ENCODE data around the gene CNTN5. TPM values are rescaled to one million over a fixed set of nuclear protein-coding genes. Genes with fewer than 3 reads are reported as not detected.

The CNTN5 gene
- total RNA-seq, 1 donor from 2014 or later: 0.17 TPM

GRCh38 chr11:100080821-100081220, 1060.1 kb downstream of the CNTN5 start:
- DNase-seq (ENCODE audit: low spot score): no peak

- no peak for DNase-seq (ENCODE audit: low spot score)
Measured at GRCh38 chr11:100093698-100094097, 1072.9 kb downstream of the CNTN5 start.

GRCh38 chr11:100094121-100094865, 1073.5 kb downstream of the CNTN5 start:
- no peak for DNase-seq (ENCODE audit: low spot score)

- DNase-seq (ENCODE audit: low spot score): no peak
Measured at GRCh38 chr11:100095809-100096208, 1075.1 kb downstream of the CNTN5 start.

- no peak for DNase-seq (ENCODE audit: low spot score)
Measured at GRCh38 chr11:100098560-100098959, 1077.8 kb downstream of the CNTN5 start.

- DNase-seq (ENCODE audit: low spot score): no peak
Measured at GRCh38 chr11:100105255-100105981, 1084.7 kb downstream of the CNTN5 start.

- no peak for DNase-seq (ENCODE audit: low spot score)
Measured at GRCh38 chr11:100105982-100106358, 1085.2 kb downstream of the CNTN5 start.

GRCh38 chr11:100119176-100119575, 1098.4 kb downstream of the CNTN5 start:
- no peak for DNase-seq (ENCODE audit: low spot score)

- DNase-seq (ENCODE audit: low spot score): no peak
Measured at GRCh38 chr11:100133114-100133513, 1112.4 kb downstream of the CNTN5 start.

- DNase-seq (ENCODE audit: low spot score): no peak
Measured at GRCh38 chr11:100141201-100141600, 1120.5 kb downstream of the CNTN5 start.

GRCh38 chr11:100151944-100152343, 1131.2 kb downstream of the CNTN5 start:
- DNase-seq (ENCODE audit: low spot score): no peak

- DNase-seq (ENCODE audit: low spot score): no peak
Measured at GRCh38 chr11:100152766-100153165, 1132.0 kb downstream of the CNTN5 start.

- DNase-seq (ENCODE audit: low spot score): no peak
Measured at GRCh38 chr11:100163471-100163870, 1142.7 kb downstream of the CNTN5 start.

GRCh38 chr11:100174881-100175280, 1154.1 kb downstream of the CNTN5 start:
- no peak for DNase-seq (ENCODE audit: low spot score)

- no peak for DNase-seq (ENCODE audit: low spot score)
Measured at GRCh38 chr11:100176456-100176855, 1155.7 kb downstream of the CNTN5 start.

- no peak for DNase-seq (ENCODE audit: low spot score)
Measured at GRCh38 chr11:100177651-100178050, 1156.9 kb downstream of the CNTN5 start.

GRCh38 chr11:100182350-100182749, 1161.6 kb downstream of the CNTN5 start:
- DNase-seq (ENCODE audit: low spot score): no peak

GRCh38 chr11:100182927-100183326, 1162.2 kb downstream of the CNTN5 start:
- no peak for DNase-seq (ENCODE audit: low spot score)

GRCh38 chr11:100185588-100185987, 1164.8 kb downstream of the CNTN5 start:
- DNase-seq (ENCODE audit: low spot score): no peak

GRCh38 chr11:100188137-100188783, 1167.5 kb downstream of the CNTN5 start:
- no peak for DNase-seq (ENCODE audit: low spot score)

GRCh38 chr11:100190395-100190794, 1169.6 kb downstream of the CNTN5 start:
- no peak for DNase-seq (ENCODE audit: low spot score)

GRCh38 chr11:100192181-100192580, 1171.4 kb downstream of the CNTN5 start:
- DNase-seq (ENCODE audit: low spot score): no peak

GRCh38 chr11:100203789-100204188, 1183.0 kb downstream of the CNTN5 start:
- no peak for DNase-seq (ENCODE audit: low spot score)
